Activated CD4-positive, alpha-beta T cell treated with anti-CD3 and anti-CD28 coated beads, Interleukin-2, Interleukin-6, amounts not matched to agents 100 ng/mL and 50 ng/mL, durations not matched to agents 16 hours and 8 hours (primary cell): ENCODE data around the gene HACL1.
"Not testable (repeated sequence)": the region's sequence is repeated elsewhere in the genome, so short reads cannot be mapped to it uniquely, and the experiment has no call there.

Source experiments
- DNase-seq: peaks from one replicate; pipeline ENCODE4 v3.0.0-alpha.2; 2020

The HACL1 gene

DNA sequence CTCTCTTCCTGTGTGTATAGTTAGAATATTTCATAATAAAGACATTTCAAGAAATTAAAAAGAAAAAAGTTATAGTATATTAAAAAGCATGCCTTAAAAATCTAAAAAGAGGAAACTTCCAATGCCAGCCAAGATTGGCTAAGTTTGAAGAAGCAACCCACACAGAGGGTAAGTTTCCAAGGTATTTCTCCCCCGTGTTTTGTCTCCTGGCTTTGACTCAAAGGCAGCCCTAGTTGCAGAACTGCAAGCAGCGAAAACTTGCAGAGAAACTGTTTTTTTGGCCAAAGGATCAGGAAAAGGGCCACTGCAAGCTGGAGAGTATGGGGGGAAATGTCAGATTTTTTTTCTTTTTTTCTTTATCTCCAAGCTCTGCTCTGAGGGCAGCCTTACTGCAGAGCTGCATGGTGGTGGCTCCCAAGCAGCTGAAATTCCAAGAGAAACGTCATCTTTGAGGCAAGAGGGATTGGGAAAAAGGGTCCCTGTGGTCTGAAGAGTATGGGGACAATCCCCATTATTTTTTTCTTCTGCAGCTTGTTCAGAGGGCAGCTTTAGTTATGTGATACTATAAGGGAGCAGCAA is 23.0 kb downstream of the HACL1 start:
- no peak for DNase-seq

DNA sequence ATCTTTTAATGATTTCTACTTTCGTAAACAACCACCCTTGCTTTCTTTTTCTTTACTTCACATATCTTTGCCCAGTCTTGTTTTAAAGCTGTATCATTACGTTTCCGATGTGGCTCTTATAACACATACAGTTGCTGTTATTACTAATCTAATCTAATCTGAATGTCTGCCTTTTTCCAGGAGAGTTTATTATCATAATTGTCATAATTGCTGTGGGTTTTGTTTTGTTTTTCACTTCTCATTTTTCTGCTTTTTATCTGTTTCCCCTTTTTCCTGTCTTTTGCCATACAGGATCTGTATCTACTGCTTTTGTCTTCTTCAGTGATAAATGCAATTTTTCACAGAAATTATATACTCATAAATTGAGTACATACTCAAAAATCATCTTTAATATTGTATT is 24.9 kb downstream of the HACL1 start:
- no peak for DNase-seq

DNA sequence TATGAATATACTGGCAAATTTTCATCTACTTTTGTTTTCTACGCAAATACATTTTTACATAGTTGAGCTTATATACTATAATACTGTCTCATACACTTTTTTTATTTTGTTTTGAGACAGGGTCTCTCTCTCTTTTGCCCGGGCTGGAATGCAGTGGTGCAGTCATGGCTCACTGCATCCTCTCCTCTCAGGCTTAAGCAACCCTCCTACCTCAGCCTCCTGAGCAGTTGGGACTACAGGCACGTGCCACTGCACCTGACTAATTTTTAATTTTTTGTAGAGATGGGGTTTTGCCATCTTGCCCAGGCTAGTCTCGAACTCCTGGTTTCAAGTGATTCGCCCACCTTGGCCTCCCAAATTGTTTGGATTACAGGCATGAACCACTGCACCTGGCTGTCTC is 25.9 kb downstream of the HACL1 start:
- no peak for DNase-seq

DNA sequence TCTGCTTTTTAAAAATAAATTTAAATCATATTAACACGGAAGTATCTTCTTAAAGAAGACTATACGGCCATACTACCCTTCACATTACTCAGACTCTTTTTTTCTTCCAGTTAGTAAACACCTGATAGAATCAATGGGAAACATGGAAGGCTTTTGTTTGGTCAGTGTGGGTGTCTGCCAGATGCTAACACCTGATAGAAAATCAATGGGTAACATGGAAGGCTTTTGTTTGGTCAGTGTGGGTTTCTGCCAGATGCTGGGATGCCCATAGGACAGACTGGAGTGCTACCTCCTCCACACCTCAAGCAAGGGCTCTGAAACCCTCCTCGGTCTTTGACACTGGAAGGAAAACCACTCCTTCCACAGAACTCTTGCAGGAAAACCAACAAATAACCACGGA is 29.2 kb downstream of the HACL1 start:
- DNase-seq = no peak

DNA sequence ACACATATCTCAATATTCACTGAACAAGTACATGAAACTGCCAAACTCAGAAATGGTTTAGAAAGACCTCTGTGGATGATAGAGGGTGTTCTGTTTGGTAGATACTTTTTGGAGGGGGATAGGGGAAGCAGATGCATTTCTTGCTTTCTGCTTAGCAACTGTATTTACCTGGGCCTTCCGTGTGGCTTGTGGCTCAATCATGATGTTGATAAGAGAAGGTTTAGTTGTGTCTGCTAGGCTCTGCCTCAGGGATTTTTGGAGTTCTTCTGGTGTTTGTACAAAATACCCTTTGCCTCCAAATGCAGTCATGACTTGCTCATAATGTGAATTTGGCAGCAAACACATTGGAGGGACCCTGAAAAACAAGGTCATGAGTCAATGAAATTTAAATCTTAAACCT is 38.2 kb downstream of the HACL1 start:
- no peak for DNase-seq

DNA sequence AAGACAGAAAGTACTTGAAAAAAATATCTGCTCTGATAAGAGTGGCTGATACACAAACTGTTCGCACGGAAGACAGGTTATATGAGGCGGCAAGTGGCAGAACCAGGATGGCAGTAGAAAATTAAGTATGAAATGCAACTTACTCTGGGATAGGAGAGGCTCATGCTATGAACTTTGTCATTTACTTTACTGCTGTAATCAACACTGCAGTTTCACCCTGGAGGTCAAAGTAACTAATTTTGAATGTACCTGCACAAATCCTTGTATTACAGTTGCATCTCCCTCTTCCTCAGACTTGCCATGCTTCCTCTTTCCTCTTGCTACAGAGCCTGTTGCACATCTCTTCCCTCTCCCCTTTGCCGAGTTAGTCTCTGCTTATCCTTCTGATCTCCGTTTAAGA is 38.8 kb downstream of the HACL1 start:
- no peak for DNase-seq

DNA sequence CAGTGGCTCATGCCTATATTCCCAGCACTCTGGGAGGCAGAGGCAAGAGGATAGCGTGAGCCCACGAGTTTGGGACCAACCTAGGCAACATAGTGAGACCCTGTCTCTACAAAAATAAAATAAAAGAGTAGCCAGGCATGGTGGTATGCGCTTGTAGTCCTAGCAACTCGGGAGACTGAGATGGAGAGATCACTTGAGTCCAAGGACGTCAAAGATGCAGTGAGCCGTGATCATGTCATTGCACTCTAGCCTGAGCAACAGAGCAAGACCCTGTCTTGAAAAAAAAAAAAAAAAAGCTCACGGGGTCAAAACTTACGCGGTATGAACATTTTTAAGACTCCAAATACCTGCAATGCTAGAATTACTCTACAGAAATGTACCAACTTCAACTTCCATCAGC is 42.8 kb downstream of the HACL1 start:
- DNase-seq = no peak

DNA sequence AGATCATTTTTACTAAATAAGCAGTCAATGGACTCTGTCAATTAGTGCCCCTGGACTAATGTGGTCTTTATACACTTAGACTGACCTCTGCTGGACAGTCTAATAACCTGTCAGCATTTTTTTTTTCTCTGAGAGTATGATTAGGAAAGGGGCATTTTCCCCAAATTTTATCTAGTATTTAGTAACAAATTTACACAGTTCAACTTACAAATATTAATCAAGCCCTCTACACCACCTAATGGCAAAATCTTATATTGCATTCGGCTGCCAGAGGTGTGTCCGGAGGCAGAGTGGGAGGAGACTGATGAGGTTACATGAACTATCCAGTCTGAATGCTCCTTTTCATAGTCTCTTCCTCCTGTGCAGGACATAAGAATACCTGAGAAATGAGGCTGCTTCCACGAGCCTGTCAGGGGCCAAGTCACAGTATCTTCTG is 43.8 kb downstream of the HACL1 start:
- peak; percentile 80 for DNase-seq

DNA sequence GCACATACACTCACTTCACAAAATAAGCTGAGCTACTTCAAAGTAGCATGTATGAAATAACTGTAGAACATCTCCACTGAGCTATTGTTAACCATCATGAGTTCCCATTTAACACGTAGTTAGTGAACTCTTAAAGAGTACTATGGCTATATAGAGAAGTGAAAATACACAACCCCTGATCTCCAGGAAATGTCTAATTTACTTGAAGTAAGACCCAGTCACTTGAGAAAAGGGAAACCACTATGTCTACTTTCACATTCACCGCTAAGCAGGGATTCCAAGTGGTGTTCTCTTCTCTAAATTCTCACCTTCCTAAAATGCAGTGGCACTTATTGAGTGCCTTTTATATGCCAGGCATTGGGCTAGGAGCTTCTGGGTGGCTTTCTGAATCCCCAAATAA is 44.9 kb downstream of the HACL1 start:
- DNase-seq = peak; percentile 36

DNA sequence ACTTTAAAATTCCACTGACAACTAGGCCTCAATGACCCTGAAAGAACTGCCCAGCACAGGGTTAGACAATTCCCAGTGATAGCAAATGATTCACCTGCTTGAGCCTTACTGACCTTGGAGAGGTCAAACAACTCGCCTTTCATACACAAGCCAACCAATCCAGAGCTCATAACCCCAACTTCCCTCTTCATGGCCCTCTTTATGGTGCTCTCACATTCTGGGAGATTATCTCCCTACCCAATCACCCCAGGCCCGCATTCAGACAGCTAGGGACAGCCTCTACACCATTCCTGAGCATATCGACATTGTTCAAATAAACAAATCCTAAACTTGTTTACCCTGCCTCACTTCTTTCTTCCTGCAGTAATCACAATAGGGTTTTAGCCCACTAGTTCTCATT is 47.6 kb downstream of the HACL1 start:
- no peak for DNase-seq

DNA sequence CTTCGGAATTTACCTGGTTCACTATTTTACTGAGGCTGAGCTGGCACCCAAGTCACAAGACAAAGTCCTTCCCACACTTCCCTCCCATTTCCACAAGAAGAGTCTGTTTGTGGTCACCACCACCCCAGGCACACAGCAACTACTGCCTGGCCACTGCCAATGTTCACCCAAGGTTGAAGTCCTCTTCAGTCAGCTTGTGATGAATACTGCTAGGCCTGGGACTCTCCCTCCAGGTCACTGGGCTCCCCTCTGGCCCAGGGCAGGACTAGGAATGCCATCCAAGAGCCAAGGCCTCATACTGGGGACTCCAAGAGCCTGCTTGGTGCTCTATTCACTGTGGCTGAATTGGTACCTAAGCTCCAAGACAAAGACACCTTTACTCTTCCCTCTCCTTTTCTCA is 49.5 kb downstream of the HACL1 start:
- no peak for DNase-seq

DNA sequence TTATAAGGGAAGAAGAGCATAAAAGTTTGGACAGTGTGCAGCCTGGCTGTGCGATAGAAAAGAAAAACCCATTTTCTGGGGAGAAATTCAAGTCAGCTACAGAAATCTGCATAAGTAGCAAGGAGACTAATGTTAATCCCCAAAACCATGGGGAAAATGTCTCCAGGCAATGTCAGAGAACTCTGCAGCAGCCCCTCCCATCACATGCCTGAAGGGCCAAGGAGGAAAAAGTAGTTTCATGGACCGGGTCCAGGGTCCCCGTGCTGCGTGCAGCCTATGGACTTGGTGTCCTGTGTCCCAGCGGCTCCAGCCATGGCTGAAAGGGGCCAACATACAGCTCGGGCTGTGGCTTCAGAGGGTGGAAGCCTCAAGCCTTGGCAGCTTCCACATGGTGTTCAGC is 51.5 kb downstream of the HACL1 start:
- no peak for DNase-seq

DNA sequence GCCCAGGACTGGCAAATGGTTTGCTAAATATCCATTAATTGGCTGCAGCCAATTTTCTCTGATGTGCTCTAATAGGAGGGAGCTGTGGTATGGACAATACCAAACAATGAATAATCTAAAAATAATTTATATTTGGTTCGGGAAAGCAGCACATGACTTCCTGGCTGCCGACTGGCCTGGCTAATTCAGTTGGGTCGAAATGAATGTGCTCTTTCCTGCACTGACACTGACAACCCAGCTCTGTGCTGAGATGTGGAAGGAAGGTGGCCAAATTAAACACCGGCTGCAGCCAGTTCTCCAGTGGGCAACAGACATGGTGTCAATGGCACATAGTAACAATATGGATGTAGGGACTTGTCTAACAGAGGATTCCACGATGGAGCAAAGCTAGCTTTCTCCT is 58.8 kb downstream of the HACL1 start:
- DNase-seq = no peak

DNA sequence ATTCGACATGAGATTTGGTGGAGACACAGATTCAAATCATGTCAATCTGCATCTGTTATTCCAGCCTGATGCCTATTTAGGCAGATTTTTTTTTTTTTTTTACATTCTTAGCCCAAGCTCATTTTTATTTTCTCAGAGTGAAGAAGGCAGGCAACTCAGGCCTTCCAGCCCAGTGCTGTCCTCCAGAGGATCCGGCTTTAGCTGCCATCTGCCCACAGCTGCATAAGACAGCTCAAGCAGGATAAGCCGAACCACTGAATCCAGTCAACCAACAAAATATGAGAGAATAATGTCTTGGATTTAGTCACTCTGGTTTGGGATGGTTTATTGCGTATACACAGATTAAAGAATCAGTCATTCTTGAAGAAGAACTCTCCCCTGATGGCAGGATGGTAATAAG is 60.0 kb downstream of the HACL1 start:
- no peak for DNase-seq

DNA sequence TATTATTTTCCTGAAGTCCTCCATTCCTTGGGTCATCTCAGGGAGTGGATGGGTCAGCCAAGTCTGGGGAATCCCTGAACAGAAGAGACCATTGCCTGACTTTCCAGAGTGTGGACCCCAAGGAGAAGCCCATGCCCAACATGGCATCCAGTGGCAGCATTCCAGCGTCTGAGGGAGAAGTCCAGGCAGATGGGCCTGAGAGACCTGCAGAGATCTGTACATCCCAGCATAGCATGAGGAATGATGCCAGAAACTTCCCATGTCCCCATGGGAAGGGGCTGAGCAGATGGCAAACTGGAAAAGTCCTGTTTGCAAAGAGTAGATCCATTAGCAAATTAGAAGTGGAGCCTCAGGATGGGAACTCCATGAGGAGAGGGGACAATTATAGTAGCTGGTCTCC is 62.3 kb downstream of the HACL1 start:
- DNase-seq = no peak

DNA sequence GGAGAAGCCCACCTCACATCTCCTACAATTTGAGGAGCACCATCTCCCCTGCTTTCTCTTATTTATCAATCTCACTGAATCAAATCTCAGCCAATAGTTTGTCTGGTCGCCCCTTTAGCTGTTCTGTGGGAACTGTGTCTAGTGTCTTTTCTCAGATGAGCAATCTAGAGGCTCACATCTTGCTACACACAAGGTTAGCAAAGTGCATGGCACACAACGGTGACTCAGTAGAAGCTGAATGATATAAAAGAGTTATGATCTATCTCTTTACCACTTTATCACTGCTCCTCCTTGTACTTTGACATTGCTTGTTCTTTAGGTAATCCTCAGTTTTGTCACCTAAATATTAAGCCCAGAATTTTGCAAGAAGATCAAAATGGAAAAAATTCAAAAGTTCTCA is 63.0 kb downstream of the HACL1 start:
- no peak for DNase-seq

DNA sequence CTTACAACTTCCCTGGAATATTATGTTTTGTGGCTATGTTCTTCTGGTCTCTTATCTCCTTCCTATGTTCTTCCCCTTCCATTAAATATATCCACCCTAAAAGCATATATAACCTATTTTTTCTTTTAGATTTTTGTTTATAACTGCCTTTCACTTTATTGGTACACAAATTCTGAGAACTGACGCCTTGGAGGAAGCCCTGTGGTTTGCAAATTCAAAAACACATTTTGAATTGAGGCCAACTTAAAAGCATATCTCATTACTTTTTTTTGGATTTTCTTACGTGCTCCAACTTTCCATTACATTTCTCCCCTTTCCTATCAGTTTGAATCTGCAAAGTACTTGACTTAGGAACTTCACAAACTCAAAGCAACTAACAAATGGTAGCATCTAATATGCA is 64.5 kb downstream of the HACL1 start:
- peak; percentile 35 for DNase-seq

DNA sequence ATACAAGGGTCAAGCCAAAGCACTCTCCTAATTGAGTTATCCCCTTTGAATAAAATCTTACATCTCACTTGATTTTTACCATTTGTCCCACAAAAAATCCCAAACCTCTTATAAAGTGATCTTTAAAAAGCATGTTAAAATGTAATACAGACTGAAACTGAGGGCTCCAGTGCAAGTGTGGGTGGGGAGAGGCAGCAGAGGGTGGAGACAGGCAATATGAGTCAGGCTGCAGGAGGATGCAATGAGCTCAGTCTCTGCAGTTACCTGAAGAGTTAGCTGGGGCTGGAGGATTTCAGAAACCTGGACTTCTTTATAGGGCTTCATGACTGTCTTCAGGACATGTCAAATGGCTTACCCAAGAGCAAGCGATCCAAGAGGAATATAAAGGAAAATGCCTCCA is 65.6 kb downstream of the HACL1 start:
- peak; percentile 62 for DNase-seq

DNA sequence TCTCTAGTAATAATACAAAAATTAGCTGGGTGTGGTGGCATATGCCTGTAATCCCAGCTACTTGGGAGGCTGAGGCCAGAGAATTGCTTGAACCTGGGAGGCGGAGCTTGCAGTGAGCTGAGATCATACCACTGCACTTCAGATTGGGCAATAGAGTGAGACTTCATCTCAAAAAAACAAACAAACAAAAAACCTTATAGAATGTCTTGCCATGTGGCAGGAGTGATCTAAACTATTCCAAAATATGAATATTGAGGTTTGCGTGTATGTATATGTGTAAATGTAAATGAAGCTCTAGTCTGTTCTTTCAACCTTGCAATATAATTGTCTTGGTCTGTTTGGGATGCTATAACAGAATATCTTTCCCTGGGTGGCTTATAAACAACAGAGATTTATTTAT is 68.8 kb downstream of the HACL1 start:
- not testable (repeated sequence) for DNase-seq

DNA sequence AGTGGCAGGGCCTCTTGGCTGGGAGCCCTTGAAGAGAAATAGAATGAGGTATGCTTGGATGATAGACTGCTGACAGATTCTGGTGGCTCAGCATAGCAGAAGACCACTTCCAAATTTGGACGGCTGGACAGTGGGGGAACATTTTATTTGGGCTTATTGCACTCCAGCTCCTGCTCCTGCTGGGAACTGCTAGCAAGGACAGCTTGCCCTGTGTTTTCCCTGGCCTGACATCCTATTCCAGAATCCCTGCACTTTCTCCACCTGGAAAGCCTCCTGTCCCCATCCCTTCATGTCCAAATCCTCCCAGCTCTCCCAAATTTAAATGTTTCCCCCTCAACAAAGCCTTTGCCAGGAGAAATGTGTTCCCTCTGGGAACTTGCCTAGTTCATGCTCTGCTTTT is 70.0 kb downstream of the HACL1 start:
- no peak for DNase-seq

DNA sequence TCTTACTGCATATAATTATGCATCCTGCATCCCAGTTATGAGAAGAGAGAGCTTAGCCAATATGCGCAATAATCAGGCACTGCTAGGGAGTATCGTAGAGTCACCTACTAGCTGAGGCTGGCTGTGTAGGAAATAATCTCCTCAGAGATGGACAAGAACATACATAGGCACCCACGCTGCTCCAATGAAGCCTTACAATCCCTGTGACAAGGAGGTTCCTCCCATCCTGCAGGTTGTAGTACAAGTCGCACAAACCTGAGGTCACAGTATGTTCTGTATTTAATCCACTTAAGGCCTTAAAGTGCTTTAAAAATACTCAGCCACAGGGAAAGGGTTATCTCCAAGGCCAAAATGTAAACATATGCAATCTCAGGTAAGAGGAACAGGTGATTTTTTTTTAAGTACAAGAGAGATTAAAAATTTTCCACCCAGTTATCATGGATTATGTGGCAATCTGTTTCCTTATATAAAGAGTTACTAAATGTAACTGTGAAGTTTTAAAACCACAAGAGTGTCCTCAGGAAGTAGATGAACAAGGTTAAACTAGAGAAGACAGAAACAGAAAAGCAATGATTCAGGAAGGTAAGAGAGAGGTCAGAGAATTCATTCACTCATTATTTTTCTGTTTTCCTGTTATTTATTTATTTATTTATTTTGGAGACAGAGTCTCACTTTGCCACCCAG is 72.4 kb downstream of the HACL1 start:
- no peak for DNase-seq

DNA sequence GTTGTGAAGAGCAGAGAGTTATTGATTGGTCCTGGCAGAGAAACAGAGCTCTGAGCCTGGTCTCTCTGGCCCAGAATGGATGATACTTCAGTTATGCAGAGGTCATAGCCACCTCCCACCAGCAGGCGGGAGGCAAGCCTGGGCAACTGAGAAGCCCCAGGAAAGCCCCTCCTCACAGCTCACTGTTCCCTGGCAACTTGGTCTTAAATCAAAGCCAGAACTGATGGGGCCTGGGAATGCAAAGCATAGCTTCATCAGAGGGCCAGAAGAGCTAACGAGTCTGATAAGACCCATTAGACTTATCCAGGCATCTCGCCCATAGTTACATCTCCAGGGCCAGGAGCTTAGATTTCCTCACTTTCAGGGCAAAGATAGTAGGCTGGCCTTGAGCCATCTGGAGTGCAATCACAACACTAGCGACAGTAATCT is 74.3 kb downstream of the HACL1 start:
- DNase-seq = no peak

DNA sequence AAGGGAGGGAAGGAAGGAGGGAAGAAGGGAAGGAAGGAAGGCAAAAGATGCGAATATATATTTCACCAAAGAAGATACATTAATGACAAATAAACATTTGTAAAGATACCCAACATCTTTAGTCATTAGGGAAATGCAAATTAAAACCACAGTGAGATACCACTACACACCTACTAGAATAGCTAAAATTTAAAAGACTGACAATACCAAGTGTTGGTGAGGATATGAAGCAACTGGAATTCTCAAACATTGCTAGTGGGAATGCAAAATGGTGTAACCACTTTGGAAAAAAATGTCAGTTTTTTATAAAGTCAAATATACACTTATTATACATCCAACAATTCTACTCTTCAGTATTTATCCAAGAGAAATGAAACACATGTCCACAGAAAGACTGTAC is 75.6 kb downstream of the HACL1 start:
- DNase-seq = no peak

DNA sequence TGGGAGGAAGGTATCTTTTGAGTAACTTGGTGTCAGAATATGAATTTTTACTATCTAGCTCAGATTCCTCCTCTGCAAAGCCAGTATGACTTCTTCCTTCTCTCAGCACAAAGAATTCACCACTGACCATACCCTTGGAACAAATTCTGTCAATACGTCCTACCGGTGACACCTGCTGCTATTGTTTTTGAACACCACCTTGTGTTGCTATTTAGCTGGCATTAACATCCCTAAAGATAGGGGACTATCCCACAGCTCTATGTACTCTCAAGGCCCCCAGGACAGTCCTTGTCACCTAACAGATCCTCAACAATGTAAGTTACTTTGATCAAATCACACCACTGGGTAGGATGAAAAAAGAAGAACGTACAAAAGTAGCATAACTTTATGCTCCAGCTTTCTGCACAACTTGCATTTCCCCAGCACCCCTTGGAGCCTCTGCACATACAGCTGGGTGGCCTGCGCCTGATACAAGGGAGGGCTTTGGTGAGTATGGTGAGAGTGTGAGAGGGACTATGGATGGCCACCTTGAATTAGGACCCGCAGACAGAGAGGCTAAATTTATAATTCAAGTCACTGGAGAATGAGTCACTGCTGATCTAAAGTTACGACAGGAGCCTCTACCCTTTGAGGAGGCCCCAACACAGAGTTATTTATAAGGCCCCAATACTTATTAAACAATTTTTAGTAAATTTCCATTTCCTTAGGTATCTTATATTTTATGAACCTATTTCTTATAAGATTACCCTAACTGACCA is 77.5 kb downstream of the HACL1 start:
- no peak for DNase-seq

DNA sequence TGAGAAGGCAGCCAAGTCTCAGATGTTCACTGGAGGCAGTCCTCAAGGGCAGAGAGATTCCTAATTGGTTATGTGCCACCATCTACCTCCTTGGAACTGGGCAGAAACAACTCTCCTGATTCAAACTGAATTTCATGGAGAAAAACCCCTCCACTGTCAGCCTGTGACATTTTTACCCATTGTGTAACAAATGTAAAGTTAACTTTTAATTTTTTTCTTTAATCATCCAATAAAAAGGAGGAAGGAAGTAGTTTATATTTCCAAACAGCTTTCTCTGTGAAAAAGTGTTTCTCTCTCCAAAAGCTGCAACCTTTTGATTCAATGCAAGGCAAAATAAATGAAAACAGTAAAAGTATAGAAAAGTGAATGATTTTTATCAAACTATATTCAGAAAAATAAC is 79.4 kb downstream of the HACL1 start:
- DNase-seq = no peak
